ENCODE measurements around the gene PLPPR3. TPM values are rescaled to one million over a fixed set of nuclear protein-coding genes. Genes with fewer than 3 reads are reported as not detected.

The PLPPR3 gene
- polyA plus RNA-seq, 1 donor (not counting 4 experiments of a cell fraction or from before 2014, with no cell fraction given), result not detected

GRCh38 chr19:763869-764268 is 57.9 kb downstream of the PLPPR3 start:
- DNase-seq (ENCODE audit: low read depth, low spot score) (no peak), FAIRE-seq (no peak)
- H3K9me3 ChIP-seq (ENCODE audit: control insufficient read depth, low read depth, low read length), result no peaks in the 10 kb centered on the region
- H3K4me1 ChIP-seq (ENCODE audit: control insufficient read depth, extremely low read depth, insufficient read depth, low read length), result no peaks in the 10 kb centered on the region
- H2AFZ ChIP-seq (ENCODE audit: control insufficient read depth, low read length), result no peak overlapping the region
- TF ChIP-seq EZH2 (IDR thresholded peaks at IDR 0.05; ENCODE audit: low read length), result no peak
- TF ChIP-seq, protein P1, sequence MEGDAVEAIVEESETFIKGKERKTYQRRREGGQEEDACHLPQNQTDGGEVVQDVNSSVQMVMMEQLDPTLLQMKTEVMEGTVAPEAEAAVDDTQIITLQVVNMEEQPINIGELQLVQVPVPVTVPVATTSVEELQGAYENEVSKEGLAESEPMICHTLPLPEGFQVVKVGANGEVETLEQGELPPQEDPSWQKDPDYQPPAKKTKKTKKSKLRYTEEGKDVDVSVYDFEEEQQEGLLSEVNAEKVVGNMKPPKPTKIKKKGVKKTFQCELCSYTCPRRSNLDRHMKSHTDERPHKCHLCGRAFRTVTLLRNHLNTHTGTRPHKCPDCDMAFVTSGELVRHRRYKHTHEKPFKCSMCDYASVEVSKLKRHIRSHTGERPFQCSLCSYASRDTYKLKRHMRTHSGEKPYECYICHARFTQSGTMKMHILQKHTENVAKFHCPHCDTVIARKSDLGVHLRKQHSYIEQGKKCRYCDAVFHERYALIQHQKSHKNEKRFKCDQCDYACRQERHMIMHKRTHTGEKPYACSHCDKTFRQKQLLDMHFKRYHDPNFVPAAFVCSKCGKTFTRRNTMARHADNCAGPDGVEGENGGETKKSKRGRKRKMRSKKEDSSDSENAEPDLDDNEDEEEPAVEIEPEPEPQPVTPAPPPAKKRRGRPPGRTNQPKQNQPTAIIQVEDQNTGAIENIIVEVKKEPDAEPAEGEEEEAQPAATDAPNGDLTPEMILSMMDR (optimal IDR thresholded peaks at IDR 0.05 in 1 of 3, IDR thresholded peaks at IDR 0.05 in 1 of 3, conservative IDR thresholded peaks at IDR 0.05 in 1 of 3; ENCODE audit: extremely low read depth in 1 of 3, insufficient read depth in 2 of 3, low read length in 3 of 3), result no peak
- H3K9ac ChIP-seq (ENCODE audit: control insufficient read depth, extremely low read depth, insufficient read depth, low read length), result no peak overlapping the region
- no peak overlapping the region for H3K4me2 ChIP-seq (ENCODE audit: control insufficient read depth, extremely low read depth, insufficient read depth, low read depth, low read length)
- dilution Hi-C loops (cut with MboI; ENCODE audit: extremely low pct_ligation_motif_present, low sequenced_read_pairs), result no loop called here
- H4K20me1 ChIP-seq (ENCODE audit: control insufficient read depth, extremely low read depth, insufficient read depth, low read length), result no peaks in the 10 kb centered on the region
- H3K79me2 ChIP-seq (ENCODE audit: control insufficient read depth, insufficient read depth, low read length), result no peaks in the 10 kb centered on the region
- H3K4me3 ChIP-seq (ENCODE audit: control insufficient read depth in 2 of 3, extremely low read depth in 1 of 3, insufficient read depth in 2 of 3, low read depth in 1 of 3, low read length in 3 of 3), result no peak overlapping the region
- no peaks in the 10 kb centered on the region for H3K27me3 ChIP-seq (ENCODE audit: control insufficient read depth, extremely low read depth, insufficient read depth, low read length)
- peaks cover 13 to 26% of the 10 kb centered on the region in 2 experiments for H3K36me3 ChIP-seq (ENCODE audit: control insufficient read depth in 2 of 2, extremely low read depth in 1 of 2, insufficient read depth in 2 of 2, low read length in 2 of 2)
- H3K27ac ChIP-seq (ENCODE audit: control insufficient read depth, insufficient read depth, low read length), result no peak overlapping the region
- H3K9me1 ChIP-seq (ENCODE audit: control insufficient read depth, extremely low read depth, insufficient read depth, low read length), result no peaks in the 10 kb centered on the region

- no peak overlapping the region for H2AFZ ChIP-seq (ENCODE audit: control insufficient read depth, low read length)
- no peak for TF ChIP-seq EZH2 (IDR thresholded peaks at IDR 0.05; ENCODE audit: low read length)
- TF ChIP-seq, protein P1 (optimal IDR thresholded peaks at IDR 0.05 in 1 of 3, IDR thresholded peaks at IDR 0.05 in 1 of 3, conservative IDR thresholded peaks at IDR 0.05 in 1 of 3; ENCODE audit: extremely low read depth in 1 of 3, insufficient read depth in 2 of 3, low read length in 3 of 3), result no peak
- no peak overlapping the region for H3K4me3 ChIP-seq (ENCODE audit: control insufficient read depth in 2 of 3, extremely low read depth in 1 of 3, insufficient read depth in 2 of 3, low read depth in 1 of 3, low read length in 3 of 3)
- H4K20me1 ChIP-seq (ENCODE audit: control insufficient read depth, extremely low read depth, insufficient read depth, low read length), result no peaks in the 10 kb centered on the region
- no peaks in the 10 kb centered on the region for H3K79me2 ChIP-seq (ENCODE audit: control insufficient read depth, insufficient read depth, low read length)
- no peak overlapping the region for H3K4me2 ChIP-seq (ENCODE audit: control insufficient read depth, extremely low read depth, insufficient read depth, low read depth, low read length)
- H3K9me1 ChIP-seq (ENCODE audit: control insufficient read depth, extremely low read depth, insufficient read depth, low read length), result no peaks in the 10 kb centered on the region
- H3K36me3 ChIP-seq (ENCODE audit: control insufficient read depth in 2 of 2, extremely low read depth in 1 of 2, insufficient read depth in 2 of 2, low read length in 2 of 2), result peaks cover 16 to 27% of the 10 kb centered on the region in 2 experiments
- H3K27me3 ChIP-seq (ENCODE audit: control insufficient read depth, extremely low read depth, insufficient read depth, low read length), result no peaks in the 10 kb centered on the region
- DNase-seq (ENCODE audit: low read depth, low spot score) (no peak), FAIRE-seq (no peak)
- no peaks in the 10 kb centered on the region for H3K4me1 ChIP-seq (ENCODE audit: control insufficient read depth, extremely low read depth, insufficient read depth, low read length)
- dilution Hi-C loops (cut with MboI; ENCODE audit: extremely low pct_ligation_motif_present, low sequenced_read_pairs), result no loop called here
- H3K9ac ChIP-seq (ENCODE audit: control insufficient read depth, extremely low read depth, insufficient read depth, low read length), result no peak overlapping the region
- no peak overlapping the region for H3K27ac ChIP-seq (ENCODE audit: control insufficient read depth, insufficient read depth, low read length)
- H3K9me3 ChIP-seq (ENCODE audit: control insufficient read depth, low read depth, low read length), result no peaks in the 10 kb centered on the region
Observed at GRCh38 chr19:763181-763580, 58.6 kb downstream of the PLPPR3 start.

Small RNA genes lying within 50 kb of the gene (small RNA-seq; reads per million reads assigned to genes)
- 0 reads per million in 3 experiments for gene MIR3187 (ENCODE audit: insufficient read length in 3 of 3, low read depth in 3 of 3, low replicate concordance in 1 of 3)

Other genes with a start within 250 kb of the PLPPR3 start
- gene BSG, start 249.4 kb downstream of the PLPPR3 start, polyA plus RNA-seq, result 388 to 552 TPM (median 537 TPM) in 3 replicates
- 0.13 to 0.56 TPM (median 0.26 TPM) in 3 replicates for gene HCN2, start 232.1 kb downstream of the PLPPR3 start, polyA plus RNA-seq
- gene POLRMT, start 188.4 kb downstream of the PLPPR3 start, polyA plus RNA-seq, result 20.9 to 53.6 TPM (median 33.3 TPM) in 3 replicates
- gene FGF22, start 182.1 kb downstream of the PLPPR3 start, polyA plus RNA-seq, result 0.05 TPM in 1 of 3 replicates, not detected in the others
- gene RNF126, start 158.7 kb downstream of the PLPPR3 start, polyA plus RNA-seq, result 8.2 to 30.0 TPM (median 14.8 TPM) in 3 replicates
- gene FSTL3, start 145.6 kb downstream of the PLPPR3 start, polyA plus RNA-seq, result 54.4 to 105 TPM (median 66.0 TPM) in 3 replicates
- not detected in 3 replicates for gene PRSS57, start 126.5 kb downstream of the PLPPR3 start, polyA plus RNA-seq
- 0.09 to 0.46 TPM in 2 of 3 replicates, not detected in the other for gene PALM, start 113.0 kb downstream of the PLPPR3 start, polyA plus RNA-seq
- gene MISP, start 70.8 kb downstream of the PLPPR3 start, polyA plus RNA-seq, result 17.5 to 25.4 TPM (median 25.0 TPM) in 3 replicates
- 117 to 180 TPM (median 130 TPM) in 3 replicates for gene PTBP1, start 24.5 kb downstream of the PLPPR3 start, polyA plus RNA-seq
- not detected in 3 replicates for gene AZU1, start 5.9 kb upstream of the PLPPR3 start, polyA plus RNA-seq
- not detected in 3 replicates for gene PRTN3, start 19.0 kb upstream of the PLPPR3 start, polyA plus RNA-seq
- not detected in 3 replicates for gene ELANE, start 30.3 kb upstream of the PLPPR3 start, polyA plus RNA-seq
- 0.37 to 1.6 TPM (median 0.47 TPM) in 3 replicates for gene CFD, start 37.7 kb upstream of the PLPPR3 start, polyA plus RNA-seq
- gene MED16, start 71.2 kb upstream of the PLPPR3 start, polyA plus RNA-seq, result 9.7 to 20.3 TPM (median 12.0 TPM) in 3 replicates
- gene RNU6-9, start 71.5 kb upstream of the PLPPR3 start, polyA plus RNA-seq, result not detected in 3 replicates
- gene R3HDM4, start 91.3 kb upstream of the PLPPR3 start, polyA plus RNA-seq, result 33.5 to 48.0 TPM (median 47.9 TPM) in 3 replicates
- not detected in 3 replicates for gene KISS1R, start 95.4 kb upstream of the PLPPR3 start, polyA plus RNA-seq
- 2.6 to 3.4 TPM (median 3.1 TPM) in 3 replicates for gene ARID3A, start 104.1 kb upstream of the PLPPR3 start, polyA plus RNA-seq
- 26.3 to 48.7 TPM (median 38.3 TPM) in 3 replicates for gene WDR18, start 162.4 kb upstream of the PLPPR3 start, polyA plus RNA-seq
- gene GRIN3B, start 178.5 kb upstream of the PLPPR3 start, polyA plus RNA-seq, result 0.20 to 1.9 TPM (median 0.84 TPM) in 3 replicates
- gene TMEM259, start 199.2 kb upstream of the PLPPR3 start, polyA plus RNA-seq, result 61.5 to 136 TPM (median 88.0 TPM) in 3 replicates
- not detected in 3 replicates for gene RNU6-2, start 199.6 kb upstream of the PLPPR3 start, polyA plus RNA-seq
- 105 to 495 TPM (median 136 TPM) in 3 replicates for gene CNN2, start 204.7 kb upstream of the PLPPR3 start, polyA plus RNA-seq
- 7.4 to 11.0 TPM (median 7.9 TPM) in 3 replicates for gene ABCA7, start 218.2 kb upstream of the PLPPR3 start, polyA plus RNA-seq
- gene ARHGAP45, start 245.2 kb upstream of the PLPPR3 start, polyA plus RNA-seq, result 0.56 to 1.3 TPM (median 1.1 TPM) in 3 replicates

Measured in keratinocyte (primary cell).